ENCODE data around the gene GABPA.
A peak's percentile ranks its signal among the peaks of the same experiment; 100 is the strongest.

Gene GABPA

GRCh38 chr21:25790878-25791204, 56.1 kb downstream of the GABPA start:
- H2AFZ ChIP-seq (ENCODE audit: insufficient read depth, low read length, poor library complexity), result no peak overlapping the region
- H3K14ac ChIP-seq (ENCODE audit: low read length), result no peak overlapping the region
- H2BK120ac ChIP-seq (ENCODE audit: insufficient read depth, low read length, poor library complexity), result no peak overlapping the region
- H3K4ac ChIP-seq (ENCODE audit: low read depth, low read length), result no peak overlapping the region
- H3K4me2 ChIP-seq (ENCODE audit: low read length), result no peak overlapping the region
- H3K9ac ChIP-seq (ENCODE audit: low read length), result no peak overlapping the region
- no peaks in the 10 kb centered on the region for H3K36me3 ChIP-seq (ENCODE audit: control insufficient read depth in 1 of 2, insufficient read depth in 2 of 2, low read length in 2 of 2)
- H3K18ac ChIP-seq (ENCODE audit: low read length), result no peak overlapping the region
- H3K23ac ChIP-seq (ENCODE audit: low read length), result no peak overlapping the region
- peaks cover 0 to 3% of the 10 kb centered on the region in 2 experiments for H3K4me1 ChIP-seq (ENCODE audit: control insufficient read depth in 1 of 2, insufficient read depth in 2 of 2, low read length in 2 of 2)
- H3K79me2 ChIP-seq (ENCODE audit: control insufficient read depth, insufficient read depth, low read length, poor library complexity), result no peaks in the 10 kb centered on the region
- no peak overlapping the region for H4K91ac ChIP-seq (ENCODE audit: low read depth, low read length)
- DNase-seq, result no peak
- H4K12ac ChIP-seq (ENCODE audit: low read depth, low read length), result no peak overlapping the region
- H3K79me1 ChIP-seq (ENCODE audit: low read length), result no peaks in the 10 kb centered on the region
- H3K9me3 ChIP-seq (ENCODE audit: insufficient read depth, low read depth, low read length), result no peaks in the 10 kb centered on the region
- no peak overlapping the region for H2BK5ac ChIP-seq (ENCODE audit: low read depth, low read length, poor library complexity)
- no peak overlapping the region for H3K4me3 ChIP-seq (ENCODE audit: low read depth, low read length)
- H2BK12ac ChIP-seq (ENCODE audit: low read length), result no peak overlapping the region
- no peak overlapping the region for H3K27ac ChIP-seq (ENCODE audit: low read depth, low read length)
- no peak overlapping the region for H4K8ac ChIP-seq (ENCODE audit: low read depth, low read length)
- H3K27me3 ChIP-seq (ENCODE audit: insufficient read depth, low read length), result no peaks in the 10 kb centered on the region
- no peak overlapping the region for H2AK5ac ChIP-seq (ENCODE audit: low read length)

GRCh38 chr21:25791319-25791718, 56.5 kb downstream of the GABPA start:
- Histone ChIP-seq H4K12ac (ENCODE audit: low read depth, low read length) (no peak overlapping the region), H2BK120ac (ENCODE audit: insufficient read depth, low read length, poor library complexity) (no peak overlapping the region), H2AFZ (ENCODE audit: insufficient read depth, low read length, poor library complexity) (no peak overlapping the region), H3K9ac (ENCODE audit: low read length) (no peak overlapping the region), H4K8ac (ENCODE audit: low read depth, low read length) (peak overlapping the region; percentile 10), H2BK12ac (ENCODE audit: low read length) (no peak overlapping the region), H3K18ac (ENCODE audit: low read length) (no peak overlapping the region), H3K9me3 (ENCODE audit: insufficient read depth, low read depth, low read length) (no peaks in the 10 kb centered on the region), H4K91ac (ENCODE audit: low read depth, low read length) (no peak overlapping the region), H3K14ac (ENCODE audit: low read length) (no peak overlapping the region), H3K4me2 (ENCODE audit: low read length) (no peak overlapping the region), H3K79me1 (ENCODE audit: low read length) (no peaks in the 10 kb centered on the region), H3K79me2 (ENCODE audit: control insufficient read depth, insufficient read depth, low read length, poor library complexity) (no peaks in the 10 kb centered on the region), H3K27me3 (ENCODE audit: insufficient read depth, low read length) (no peaks in the 10 kb centered on the region), H3K4me3 (ENCODE audit: low read depth, low read length) (no peak overlapping the region), H3K4ac (ENCODE audit: low read depth, low read length) (no peak overlapping the region), H3K23ac (ENCODE audit: low read length) (no peak overlapping the region), H2BK5ac (ENCODE audit: low read depth, low read length, poor library complexity) (no peak overlapping the region), H2AK5ac (ENCODE audit: low read length) (no peak overlapping the region), H3K4me1 (ENCODE audit: control insufficient read depth in 1 of 2, insufficient read depth in 2 of 2, low read length in 2 of 2) (peaks cover 0 to 3% of the 10 kb centered on the region in 2 experiments), H3K36me3 (ENCODE audit: control insufficient read depth in 1 of 2, insufficient read depth in 2 of 2, low read length in 2 of 2) (no peaks in the 10 kb centered on the region), H3K27ac (ENCODE audit: low read depth, low read length) (no peak overlapping the region)
- DNase-seq, result no peak
- no CpG with 5 or more reads among the region's 1 CpG for WGBS (ENCODE audit: extremely low coverage, insufficient coverage, insufficient read length)

- Histone ChIP-seq H3K9ac (ENCODE audit: low read length) (no peak overlapping the region), H2BK120ac (ENCODE audit: insufficient read depth, low read length, poor library complexity) (no peak overlapping the region), H3K4ac (ENCODE audit: low read depth, low read length) (no peak overlapping the region), H3K18ac (ENCODE audit: low read length) (no peak overlapping the region), H2BK5ac (ENCODE audit: low read depth, low read length, poor library complexity) (no peak overlapping the region), H3K79me1 (ENCODE audit: low read length) (no peaks in the 10 kb centered on the region), H3K23ac (ENCODE audit: low read length) (no peak overlapping the region), H3K36me3 (ENCODE audit: control insufficient read depth in 1 of 2, insufficient read depth in 2 of 2, low read length in 2 of 2) (no peaks in the 10 kb centered on the region), H3K4me1 (ENCODE audit: control insufficient read depth in 1 of 2, insufficient read depth in 2 of 2, low read length in 2 of 2) (no peaks in the 10 kb centered on the region), H2AK5ac (ENCODE audit: low read length) (no peak overlapping the region), H3K79me2 (ENCODE audit: control insufficient read depth, insufficient read depth, low read length, poor library complexity) (no peaks in the 10 kb centered on the region), H3K4me2 (ENCODE audit: low read length) (peak overlapping the region; percentile 23), H3K27ac (ENCODE audit: low read depth, low read length) (no peak overlapping the region), H4K12ac (ENCODE audit: low read depth, low read length) (no peak overlapping the region), H3K14ac (ENCODE audit: low read length) (no peak overlapping the region), H2AFZ (ENCODE audit: insufficient read depth, low read length, poor library complexity) (no peak overlapping the region), H4K8ac (ENCODE audit: low read depth, low read length) (no peak overlapping the region), H2BK12ac (ENCODE audit: low read length) (no peak overlapping the region), H4K91ac (ENCODE audit: low read depth, low read length) (no peak overlapping the region), H3K27me3 (ENCODE audit: insufficient read depth, low read length) (no peaks in the 10 kb centered on the region), H3K9me3 (ENCODE audit: insufficient read depth, low read depth, low read length) (no peaks in the 10 kb centered on the region), H3K4me3 (ENCODE audit: low read depth, low read length) (no peak overlapping the region)
- WGBS (ENCODE audit: extremely low coverage, insufficient coverage, insufficient read length), result no CpG with 5 or more reads among the region's 20 CpGs
- DNase-seq, result peak; percentile 86 to 96
These were observed 66.6 kb downstream of the GABPA start for GRCh38 chr21:25801217-25802014.

GRCh38 chr21:25806060-25806459, 71.3 kb downstream of the GABPA start:
- no peaks in the 10 kb centered on the region for H3K27me3 ChIP-seq (ENCODE audit: insufficient read depth, low read length)
- H3K4ac ChIP-seq (ENCODE audit: low read depth, low read length), result no peak overlapping the region
- H3K18ac ChIP-seq (ENCODE audit: low read length), result no peak overlapping the region
- no CpG with 5 or more reads among the region's 4 CpGs for WGBS (ENCODE audit: extremely low coverage, insufficient coverage, insufficient read length)
- H4K8ac ChIP-seq (ENCODE audit: low read depth, low read length), result no peak overlapping the region
- H3K4me2 ChIP-seq (ENCODE audit: low read length), result no peak overlapping the region
- no peak overlapping the region for H3K23ac ChIP-seq (ENCODE audit: low read length)
- H3K14ac ChIP-seq (ENCODE audit: low read length), result no peak overlapping the region
- H3K79me1 ChIP-seq (ENCODE audit: low read length), result no peaks in the 10 kb centered on the region
- no peak overlapping the region for H2BK5ac ChIP-seq (ENCODE audit: low read depth, low read length, poor library complexity)
- no peak overlapping the region for H2BK12ac ChIP-seq (ENCODE audit: low read length)
- no peak overlapping the region for H3K9ac ChIP-seq (ENCODE audit: low read length)
- no peak overlapping the region for H4K91ac ChIP-seq (ENCODE audit: low read depth, low read length)
- no peak for DNase-seq
- H2AK5ac ChIP-seq (ENCODE audit: low read length), result no peak overlapping the region
- H3K4me3 ChIP-seq (ENCODE audit: low read depth, low read length), result no peak overlapping the region
- no peaks in the 10 kb centered on the region for H3K36me3 ChIP-seq (ENCODE audit: control insufficient read depth in 1 of 2, insufficient read depth in 2 of 2, low read length in 2 of 2)
- H3K4me1 ChIP-seq (ENCODE audit: control insufficient read depth in 1 of 2, insufficient read depth in 2 of 2, low read length in 2 of 2), result no peaks in the 10 kb centered on the region
- no peaks in the 10 kb centered on the region for H3K9me3 ChIP-seq (ENCODE audit: insufficient read depth, low read depth, low read length)
- H3K79me2 ChIP-seq (ENCODE audit: control insufficient read depth, insufficient read depth, low read length, poor library complexity), result no peaks in the 10 kb centered on the region
- no peak overlapping the region for H3K27ac ChIP-seq (ENCODE audit: low read depth, low read length)
- H4K12ac ChIP-seq (ENCODE audit: low read depth, low read length), result no peak overlapping the region
- no peak overlapping the region for H2BK120ac ChIP-seq (ENCODE audit: insufficient read depth, low read length, poor library complexity)
- H2AFZ ChIP-seq (ENCODE audit: insufficient read depth, low read length, poor library complexity), result no peak overlapping the region

Data from trophoblast cell (in vitro differentiated cells and primary cell).